Measurements from ENCODE around the gene KLRG1.

GRCh38 chr12:9048930-9049329, 59.6 kb downstream of the KLRG1 start:
- TF ChIP-seq, protein P1, sequence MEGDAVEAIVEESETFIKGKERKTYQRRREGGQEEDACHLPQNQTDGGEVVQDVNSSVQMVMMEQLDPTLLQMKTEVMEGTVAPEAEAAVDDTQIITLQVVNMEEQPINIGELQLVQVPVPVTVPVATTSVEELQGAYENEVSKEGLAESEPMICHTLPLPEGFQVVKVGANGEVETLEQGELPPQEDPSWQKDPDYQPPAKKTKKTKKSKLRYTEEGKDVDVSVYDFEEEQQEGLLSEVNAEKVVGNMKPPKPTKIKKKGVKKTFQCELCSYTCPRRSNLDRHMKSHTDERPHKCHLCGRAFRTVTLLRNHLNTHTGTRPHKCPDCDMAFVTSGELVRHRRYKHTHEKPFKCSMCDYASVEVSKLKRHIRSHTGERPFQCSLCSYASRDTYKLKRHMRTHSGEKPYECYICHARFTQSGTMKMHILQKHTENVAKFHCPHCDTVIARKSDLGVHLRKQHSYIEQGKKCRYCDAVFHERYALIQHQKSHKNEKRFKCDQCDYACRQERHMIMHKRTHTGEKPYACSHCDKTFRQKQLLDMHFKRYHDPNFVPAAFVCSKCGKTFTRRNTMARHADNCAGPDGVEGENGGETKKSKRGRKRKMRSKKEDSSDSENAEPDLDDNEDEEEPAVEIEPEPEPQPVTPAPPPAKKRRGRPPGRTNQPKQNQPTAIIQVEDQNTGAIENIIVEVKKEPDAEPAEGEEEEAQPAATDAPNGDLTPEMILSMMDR (IDR thresholded peaks at IDR 0.05; ENCODE audit: insufficient read depth, low read length, poor library complexity, severe bottlenecking), result no peak
- TF ChIP-seq EZH2phosphoT487 (conservative IDR thresholded peaks at IDR 0.05; ENCODE audit: low read length), result no peak
